Colonic mucosa (tissue), 4 donors: ENCODE data around the gene TMEM54. TPM values are rescaled to one million over a fixed set of nuclear protein-coding genes. Genes with fewer than 3 reads are reported as not detected.

Experiments used
- DNase-seq: peaks from one replicate; pipeline ENCODE4 v3.0.0-alpha.2; 2020
- H3K27ac ChIP-seq: fragments of 200-600 bp; one replicate; pipeline ENCODE4 v1.8.0; 2021
- H3K27me3 ChIP-seq: fragments of 200-600 bp; one replicate; pipeline ENCODE4 v1.8.0; 2021
- H3K36me3 ChIP-seq: fragments of 200-600 bp; one replicate; pipeline ENCODE4 v1.8.0; 2021
- H3K4me1 ChIP-seq: fragments of 200-600 bp; one replicate; pipeline ENCODE4 v1.8.0; 2021; ENCODE audit warnings: mild to moderate bottlenecking
- H3K4me3 ChIP-seq: fragments of 200-600 bp; one replicate; pipeline ENCODE4 v1.8.0; 2021
- H3K9ac ChIP-seq, 2 donors: one replicate each; pipeline ENCODE4 v1.7.0; 2013; ENCODE audit warnings: control low read depth in 2 of 2, low read depth in 2 of 2, low read length in 2 of 2
- H3K9me3 ChIP-seq: fragments of 200-600 bp; one replicate; pipeline ENCODE4 v1.8.0; 2021
- intact Hi-C: fragments of 100-400 bp; cut with DNase I; formaldehyde crosslinking; loops from one replicate; pipeline ENCODE4 v1.14.1; 2022
- total RNA-seq, 2 donors: library from RNA; stranded (reverse); fragmentation: NEBNext Ultra II Directional in 1 of 2; extraction: Animal tissue kit (Norgen Biotek cat#: 25700) in 1 of 2; gene quantifications; one replicate each; pipeline ENCODE4 v1.2.1, GENCODE V29; 2021
- TF ChIP-seq, protein P1 (sequence below): fragments of 200-600 bp; IDR thresholded peaks from one replicate; pipeline ENCODE4 v1.8.0; 2022; ENCODE audit warnings: antibody characterized with exemption, mild to moderate bottlenecking
- donor health status: healthy.
- donor health status: DM: no; HTN: no; CAD: no.
- donor health status: DM: no; HTN: no; CAD: no.

Gene TMEM54
- total RNA-seq, 2 donors from 2014 or later, result 715 to 878 TPM

DNA sequence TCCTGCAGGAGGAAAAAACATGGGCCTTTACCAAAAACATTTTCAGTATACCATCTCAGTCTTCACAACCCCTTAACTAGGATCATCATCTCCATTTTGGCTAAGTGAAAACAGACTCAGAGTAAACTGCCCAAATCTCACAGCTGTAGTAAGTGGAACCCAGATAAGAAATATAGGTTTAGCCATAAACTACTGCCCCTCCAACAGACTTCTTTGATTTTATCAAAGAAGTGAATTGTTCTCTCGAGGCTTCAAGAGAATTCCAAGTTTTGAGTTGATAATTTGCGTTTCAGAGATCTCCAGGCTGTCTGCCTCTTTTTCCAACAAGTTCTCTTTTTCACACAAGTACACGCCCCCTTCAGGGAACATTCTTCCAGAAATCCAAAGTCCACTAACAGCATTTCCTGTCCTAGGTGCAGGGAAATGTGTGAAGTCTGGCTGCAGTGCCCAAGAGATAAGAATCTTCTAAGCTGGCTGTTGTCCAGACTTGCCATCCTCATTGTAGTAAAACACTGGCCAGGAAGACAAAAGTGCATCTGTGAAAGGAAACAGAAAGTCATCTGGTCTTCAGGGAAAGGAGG, 32.6 kb upstream of the TMEM54 start:
- Histone ChIP-seq H3K27ac (peak overlapping the region; percentile 94), H3K4me1 (peaks cover 15% of the 10 kb centered on the region), H3K36me3 (peaks cover 4% of the 10 kb centered on the region), H3K9ac (peak overlapping the region in 1 of 2 donors; percentile 62), H3K4me3 (no peak overlapping the region), H3K9me3 (no peaks in the 10 kb centered on the region), H3K27me3 (no peaks in the 10 kb centered on the region)
- TF ChIP-seq, protein P1, sequence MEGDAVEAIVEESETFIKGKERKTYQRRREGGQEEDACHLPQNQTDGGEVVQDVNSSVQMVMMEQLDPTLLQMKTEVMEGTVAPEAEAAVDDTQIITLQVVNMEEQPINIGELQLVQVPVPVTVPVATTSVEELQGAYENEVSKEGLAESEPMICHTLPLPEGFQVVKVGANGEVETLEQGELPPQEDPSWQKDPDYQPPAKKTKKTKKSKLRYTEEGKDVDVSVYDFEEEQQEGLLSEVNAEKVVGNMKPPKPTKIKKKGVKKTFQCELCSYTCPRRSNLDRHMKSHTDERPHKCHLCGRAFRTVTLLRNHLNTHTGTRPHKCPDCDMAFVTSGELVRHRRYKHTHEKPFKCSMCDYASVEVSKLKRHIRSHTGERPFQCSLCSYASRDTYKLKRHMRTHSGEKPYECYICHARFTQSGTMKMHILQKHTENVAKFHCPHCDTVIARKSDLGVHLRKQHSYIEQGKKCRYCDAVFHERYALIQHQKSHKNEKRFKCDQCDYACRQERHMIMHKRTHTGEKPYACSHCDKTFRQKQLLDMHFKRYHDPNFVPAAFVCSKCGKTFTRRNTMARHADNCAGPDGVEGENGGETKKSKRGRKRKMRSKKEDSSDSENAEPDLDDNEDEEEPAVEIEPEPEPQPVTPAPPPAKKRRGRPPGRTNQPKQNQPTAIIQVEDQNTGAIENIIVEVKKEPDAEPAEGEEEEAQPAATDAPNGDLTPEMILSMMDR, result no peak
- intact Hi-C loops, result loop anchor here (2.0 kb wide), 2 partner anchors 123 to 153 kb away; no protein-coding TSS in a partner anchor
- DNase-seq, result peak; percentile 92

GRCh38 chr1:32931760-32932159, 30.6 kb upstream of the TMEM54 start:
- DNase-seq, result no peak
- H3K4me3 ChIP-seq, result no peak overlapping the region
- no peaks in the 10 kb centered on the region for H3K9me3 ChIP-seq
- H3K36me3 ChIP-seq, result peaks cover under 1% of the 10 kb centered on the region
- TF ChIP-seq, protein P1, result no peak
- H3K27ac ChIP-seq, result no peak overlapping the region
- intact Hi-C loops, result loop anchor here (2.0 kb wide), 2 partner anchors 125 to 155 kb away; no protein-coding TSS in a partner anchor
- peaks cover under 1% of the 10 kb centered on the region for H3K4me1 ChIP-seq
- no peaks in the 10 kb centered on the region for H3K27me3 ChIP-seq
- no peak overlapping the region for H3K9ac ChIP-seq

- no peak for DNase-seq
- no peaks in the 10 kb centered on the region for H3K4me1 ChIP-seq
- intact Hi-C loops, result no loop called here
- H3K27me3 ChIP-seq, result no peaks in the 10 kb centered on the region
- H3K27ac ChIP-seq, result no peak overlapping the region
- TF ChIP-seq, protein P1, result no peak
- no peak overlapping the region for H3K4me3 ChIP-seq
- no peak overlapping the region for H3K9ac ChIP-seq
- H3K9me3 ChIP-seq, result no peaks in the 10 kb centered on the region
- H3K36me3 ChIP-seq, result no peaks in the 10 kb centered on the region
Measured at GRCh38 chr1:32929366-32929765, 28.2 kb upstream of the TMEM54 start.

- Histone ChIP-seq H3K4me3 (no peak overlapping the region), H3K9ac (no peak overlapping the region), H3K27ac (no peak overlapping the region), H3K4me1 (no peaks in the 10 kb centered on the region), H3K36me3 (no peaks in the 10 kb centered on the region), H3K9me3 (no peaks in the 10 kb centered on the region), H3K27me3 (no peaks in the 10 kb centered on the region)
- TF ChIP-seq, protein P1, result no peak
- intact Hi-C loops, result no loop called here
- DNase-seq, result no peak
Measured at GRCh38 chr1:32928715-32929114, 27.5 kb upstream of the TMEM54 start.

GRCh38 chr1:32928285-32928684, 27.1 kb upstream of the TMEM54 start:
- intact Hi-C loops, result no loop called here
- DNase-seq, result no peak
- TF ChIP-seq, protein P1, result no peak

More at GRCh38 chr1:32928285-32928684, 27.1 kb upstream of the TMEM54 start:
- Histone ChIP-seq H3K36me3 (no peaks in the 10 kb centered on the region), H3K27me3 (no peaks in the 10 kb centered on the region), H3K27ac (no peak overlapping the region), H3K4me3 (no peak overlapping the region), H3K9ac (no peak overlapping the region), H3K4me1 (no peaks in the 10 kb centered on the region), H3K9me3 (no peaks in the 10 kb centered on the region)
